ENCODE measurements around the gene NPAS1.

GRCh38 chr19:46970815-46971214 is 48.8 kb upstream of the NPAS1 start:
- no peak for TF ChIP-seq POLR2A (IDR thresholded peaks at IDR 0.05)
- no peak for TF ChIP-seq CTCF (IDR thresholded peaks at IDR 0.05 in 8 of 11, conservative IDR thresholded peaks at IDR 0.05 in 3 of 11)
- TF ChIP-seq POLR2AphosphoS5 (IDR thresholded peaks at IDR 0.05): no peak
